Pons (tissue), 1 donor: ENCODE data around the gene WDR35.
A peak's percentile ranks its signal among the peaks of the same experiment; 100 is the strongest.

ENCODE experiments used
- DNase-seq: peaks from one replicate; pipeline ENCODE4 v3.0.0-alpha.2; 2016; ENCODE audit warnings: low spot score

The WDR35 gene

GRCh38 chr2:19870792-19871191 is 119.1 kb downstream of the WDR35 start:
- DNase-seq, result no peak

GRCh38 chr2:19868701-19869580 is 121.0 kb downstream of the WDR35 start:
- no peak for DNase-seq

GRCh38 chr2:19868224-19868623 is 121.7 kb downstream of the WDR35 start:
- no peak for DNase-seq

GRCh38 chr2:19866771-19867170 is 123.1 kb downstream of the WDR35 start:
- DNase-seq, result no peak

- no peak for DNase-seq
Measured at GRCh38 chr2:19865151-19865550, 124.8 kb downstream of the WDR35 start.

- DNase-seq, result no peak
Measured at GRCh38 chr2:19864381-19864780, 125.5 kb downstream of the WDR35 start.

GRCh38 chr2:19863303-19864041 is 126.4 kb downstream of the WDR35 start:
- DNase-seq, result peak; percentile 27

- DNase-seq, result no peak
Measured at GRCh38 chr2:19861813-19862212, 128.1 kb downstream of the WDR35 start.
